Activated CD8-positive, alpha-beta T cell treated with anti-CD3 and anti-CD28 coated beads for 36 hours (primary cell): Measurements from ENCODE around the gene ACSL3. TPM values are rescaled to one million over a fixed set of nuclear protein-coding genes. Genes with fewer than 3 reads are reported as not detected.
A peak's percentile ranks its signal among the peaks of the same experiment; 100 is the strongest.

Source experiments
- ATAC-seq: fragments of 200-7000 bp; cut with Tn5 transposase; one replicate; pipeline ENCODE4 v1.10.0; 2021; ENCODE audit warnings: mild to moderate bottlenecking, moderate library complexity
- CTCF ChIA-PET: fragments of 350-600 bp; sonication (Branson Sonifier 250); formaldehyde crosslinking; loops from one replicate; lab custom pipeline; 2021; ENCODE audit warnings: antibody characterized with exemption; lab: Charles Lee
- POLR2A ChIA-PET: fragments of 350-600 bp; sonication (Branson Sonifier 250); formaldehyde crosslinking; loops from one replicate; lab custom pipeline; 2021; ENCODE audit warnings: antibody characterized with exemption; lab: Charles Lee
- DNase-seq: peaks from one replicate; pipeline ENCODE4 v3.0.0-alpha.2; 2020
- H3K27ac Mint-ChIP-seq: one replicate; pipeline ENCODE4 v1.8.0; 2021; ENCODE audit warnings: mild to moderate bottlenecking, mixed read lengths
- H3K27me3 Mint-ChIP-seq: one replicate; pipeline ENCODE4 v1.8.0; 2021; ENCODE audit warnings: mixed read lengths
- H3K36me3 Mint-ChIP-seq: one replicate; pipeline ENCODE4 v1.8.0; 2021; ENCODE audit warnings: low read depth, mixed read lengths
- H3K4me1 Mint-ChIP-seq: one replicate; pipeline ENCODE4 v1.8.0; 2021; ENCODE audit warnings: low read depth, mixed read lengths
- H3K4me3 Mint-ChIP-seq: one replicate; pipeline ENCODE4 v1.8.0; 2021; ENCODE audit warnings: mild to moderate bottlenecking, moderate library complexity, mixed read lengths
- H3K9me3 Mint-ChIP-seq: one replicate; pipeline ENCODE4 v1.8.0; 2021; ENCODE audit warnings: mixed read lengths
- CTCF ChIP-seq: fragments of 200-600 bp; IDR thresholded peaks from one replicate; pipeline ENCODE4 v1.8.0; 2022; ENCODE audit warnings: antibody characterized with exemption, mild to moderate bottlenecking
- intact Hi-C: fragments of 100-400 bp; cut with micrococcal nuclease; formaldehyde crosslinking; loops from one replicate; pipeline ENCODE4 v1.10.0; 2022
- total RNA-seq, 2 experiments: library from RNA; stranded (reverse); gene quantifications; one replicate each; pipeline ENCODE4 v1.2.3, GENCODE V29; 2021

The ACSL3 gene
- total RNA-seq, 2 experiments from 2014 or later = 43.8 to 44.6 TPM

DNA sequence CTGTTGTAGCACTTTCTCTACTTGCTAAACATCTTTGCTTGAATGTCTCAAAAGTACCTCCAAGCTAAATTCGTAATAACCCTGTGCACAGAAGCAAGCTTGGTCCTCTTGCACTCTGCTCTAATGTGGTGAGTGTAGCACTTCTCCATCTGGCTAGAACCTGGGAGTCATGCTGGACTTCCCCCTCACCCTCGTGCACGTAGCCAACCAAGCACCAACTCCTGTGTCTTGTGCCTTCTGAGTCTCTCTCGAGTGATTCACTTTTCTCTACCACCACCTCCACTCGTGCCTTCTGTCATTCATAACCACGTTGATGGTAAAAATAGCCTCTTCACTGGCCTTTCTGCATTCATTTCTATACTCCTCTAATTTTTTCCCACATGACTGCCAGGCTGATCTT is 99.3 kb downstream of the ACSL3 start:
- DNase-seq (peak; percentile 15), ATAC-seq (peak; percentile 76)
- CTCF ChIA-PET = interaction anchor here (0.6 to 2.2 kb wide), 3 partner anchors 12 to 255 kb away, joined by 4 to 9 read pairs (median 4); no protein-coding TSS in a partner anchor
- Mint-ChIP-seq H3K4me3 (no peak overlapping the region), H3K4me1 (no peaks in the 10 kb centered on the region), H3K27ac (no peak overlapping the region), H3K27me3 (peaks cover 28% of the 10 kb centered on the region), H3K9me3 (no peaks in the 10 kb centered on the region), H3K36me3 (no peaks in the 10 kb centered on the region)
- no peak for TF ChIP-seq CTCF
- intact Hi-C loops = no loop called here
- POLR2A ChIA-PET = no interaction called here

GRCh38 chr2:222963641-222964040 is 102.8 kb downstream of the ACSL3 start:
- POLR2A ChIA-PET = no interaction called here
- intact Hi-C loops = no loop called here
- no peak for DNase-seq

GRCh38 chr2:222964376-222965031 is 103.7 kb downstream of the ACSL3 start:
- intact Hi-C loops = no loop called here
- POLR2A ChIA-PET = no interaction called here

More at GRCh38 chr2:222963641-222964040, 102.8 kb downstream of the ACSL3 start:
- ATAC-seq = no peak
- no peaks in the 10 kb centered on the region for H3K36me3 Mint-ChIP-seq
- H3K4me3 Mint-ChIP-seq = no peak overlapping the region
- no peak overlapping the region for H3K27ac Mint-ChIP-seq
- no peak for TF ChIP-seq CTCF
- no peaks in the 10 kb centered on the region for H3K4me1 Mint-ChIP-seq
- CTCF ChIA-PET = no interaction called here
- no peaks in the 10 kb centered on the region for H3K9me3 Mint-ChIP-seq
- peaks cover 28% of the 10 kb centered on the region for H3K27me3 Mint-ChIP-seq

GRCh38 chr2:222965555-222965954 is 104.7 kb downstream of the ACSL3 start:
- H3K27me3 Mint-ChIP-seq = peaks cover 18% of the 10 kb centered on the region
- ChIA-PET POLR2A (no interaction called here), CTCF (no interaction called here)
- no peak overlapping the region for H3K27ac Mint-ChIP-seq
- TF ChIP-seq CTCF = no peak
- DNase-seq = no peak
- H3K36me3 Mint-ChIP-seq = no peaks in the 10 kb centered on the region
- no peaks in the 10 kb centered on the region for H3K9me3 Mint-ChIP-seq
- H3K4me3 Mint-ChIP-seq = no peak overlapping the region
- no peaks in the 10 kb centered on the region for H3K4me1 Mint-ChIP-seq
- ATAC-seq = no peak
- intact Hi-C loops = no loop called here

More at GRCh38 chr2:222964376-222965031, 103.7 kb downstream of the ACSL3 start:
- CTCF ChIA-PET = no interaction called here
- DNase-seq (no peak), ATAC-seq (no peak)
- Mint-ChIP-seq H3K27me3 (peaks cover 24% of the 10 kb centered on the region), H3K36me3 (no peaks in the 10 kb centered on the region), H3K4me3 (no peak overlapping the region), H3K27ac (no peak overlapping the region), H3K4me1 (no peaks in the 10 kb centered on the region), H3K9me3 (no peaks in the 10 kb centered on the region)
- no peak for TF ChIP-seq CTCF

- Mint-ChIP-seq H3K4me1 (no peaks in the 10 kb centered on the region), H3K9me3 (no peaks in the 10 kb centered on the region), H3K27me3 (peaks cover 8% of the 10 kb centered on the region), H3K36me3 (no peaks in the 10 kb centered on the region), H3K4me3 (no peak overlapping the region), H3K27ac (no peak overlapping the region)
- TF ChIP-seq CTCF = no peak
- ATAC-seq (no peak), DNase-seq (no peak)
- intact Hi-C loops = no loop called here
- CTCF ChIA-PET = interaction anchor here (1.2 kb wide), 1 partner anchor 29 kb away, joined by 3 read pairs; no protein-coding TSS in a partner anchor
- POLR2A ChIA-PET = no interaction called here
Observed at GRCh38 chr2:222968550-222969155, 107.8 kb downstream of the ACSL3 start.
